ENCODE data around the gene GPAT2.
"Not testable (repeated sequence)": the region's sequence is repeated elsewhere in the genome, so short reads cannot be mapped to it uniquely, and the experiment has no call there.

Gene GPAT2

GRCh38 chr2:96049049-96049916, 14.6 kb upstream of the GPAT2 start:
- H3K27me3 ChIP-seq (ENCODE audit: low read depth, low read length); H3K9me3 ChIP-seq (ENCODE audit: control insufficient read depth in 1 of 2, low read length in 2 of 2); H3K4me1 ChIP-seq (ENCODE audit: control insufficient read depth in 1 of 2, insufficient read depth in 2 of 2, low read length in 2 of 2); H3K36me3 ChIP-seq (ENCODE audit: control insufficient read depth in 1 of 2, insufficient read depth in 2 of 2, low read length in 2 of 2); H3K27ac ChIP-seq (ENCODE audit: low read length); H3K4me3 ChIP-seq (ENCODE audit: low read depth in 1 of 2, low read length in 2 of 2): not testable (repeated sequence)

- H3K36me3 ChIP-seq (ENCODE audit: control insufficient read depth in 1 of 2, insufficient read depth in 2 of 2, low read length in 2 of 2); H3K4me1 ChIP-seq (ENCODE audit: control insufficient read depth in 1 of 2, insufficient read depth in 2 of 2, low read length in 2 of 2); H3K27me3 ChIP-seq (ENCODE audit: low read depth, low read length); H3K4me3 ChIP-seq (ENCODE audit: low read depth in 1 of 2, low read length in 2 of 2); H3K27ac ChIP-seq (ENCODE audit: low read length); H3K9me3 ChIP-seq (ENCODE audit: control insufficient read depth in 1 of 2, low read length in 2 of 2): not testable (repeated sequence)
Measured at GRCh38 chr2:96035554-96035953, 838 bp upstream of the GPAT2 start.

- not testable (repeated sequence) for H3K27me3 ChIP-seq (ENCODE audit: low read depth, low read length); H3K36me3 ChIP-seq (ENCODE audit: control insufficient read depth in 1 of 2, insufficient read depth in 2 of 2, low read length in 2 of 2); H3K4me3 ChIP-seq (ENCODE audit: low read depth in 1 of 2, low read length in 2 of 2); H3K27ac ChIP-seq (ENCODE audit: low read length); H3K4me1 ChIP-seq (ENCODE audit: control insufficient read depth in 1 of 2, insufficient read depth in 2 of 2, low read length in 2 of 2); H3K9me3 ChIP-seq (ENCODE audit: control insufficient read depth in 1 of 2, low read length in 2 of 2)
Measured at GRCh38 chr2:96033997-96034396, 719 bp downstream of the GPAT2 start.

- H3K9me3 ChIP-seq (ENCODE audit: control insufficient read depth in 1 of 2, low read length in 2 of 2); H3K4me1 ChIP-seq (ENCODE audit: control insufficient read depth in 1 of 2, insufficient read depth in 2 of 2, low read length in 2 of 2); H3K27ac ChIP-seq (ENCODE audit: low read length); H3K4me3 ChIP-seq (ENCODE audit: low read depth in 1 of 2, low read length in 2 of 2); H3K36me3 ChIP-seq (ENCODE audit: control insufficient read depth in 1 of 2, insufficient read depth in 2 of 2, low read length in 2 of 2); H3K27me3 ChIP-seq (ENCODE audit: low read depth, low read length): not testable (repeated sequence)
Measured at GRCh38 chr2:96027725-96028325, 6.9 kb downstream of the GPAT2 start.

- not testable (repeated sequence) for H3K27ac ChIP-seq (ENCODE audit: low read length); H3K27me3 ChIP-seq (ENCODE audit: low read depth, low read length)
Measured at GRCh38 chr2:96025755-96026154, 9.0 kb downstream of the GPAT2 start.

GRCh38 chr2:96025194-96025492, 9.6 kb downstream of the GPAT2 start:
- no peaks in the 10 kb centered on the region for H3K36me3 ChIP-seq (ENCODE audit: control insufficient read depth in 1 of 2, insufficient read depth in 2 of 2, low read length in 2 of 2)
- H3K4me3 ChIP-seq (ENCODE audit: low read depth in 1 of 2, low read length in 2 of 2) = no peak overlapping the region
- no peaks in the 10 kb centered on the region for H3K4me1 ChIP-seq (ENCODE audit: control insufficient read depth in 1 of 2, insufficient read depth in 2 of 2, low read length in 2 of 2)
- no peaks in the 10 kb centered on the region for H3K27me3 ChIP-seq (ENCODE audit: low read depth, low read length)
- no peak overlapping the region for H3K27ac ChIP-seq (ENCODE audit: low read length)
- no peaks in the 10 kb centered on the region for H3K9me3 ChIP-seq (ENCODE audit: control insufficient read depth in 1 of 2, low read length in 2 of 2)

More at GRCh38 chr2:96025755-96026154, 9.0 kb downstream of the GPAT2 start:
- H3K36me3 ChIP-seq (ENCODE audit: control insufficient read depth in 1 of 2, insufficient read depth in 2 of 2, low read length in 2 of 2); H3K4me1 ChIP-seq (ENCODE audit: control insufficient read depth in 1 of 2, insufficient read depth in 2 of 2, low read length in 2 of 2); H3K4me3 ChIP-seq (ENCODE audit: low read depth in 1 of 2, low read length in 2 of 2); H3K9me3 ChIP-seq (ENCODE audit: control insufficient read depth in 1 of 2, low read length in 2 of 2): not testable (repeated sequence)

- Histone ChIP-seq H3K27me3 (ENCODE audit: low read depth, low read length) (no peaks in the 10 kb centered on the region), H3K9me3 (ENCODE audit: control insufficient read depth in 1 of 2, low read length in 2 of 2) (no peaks in the 10 kb centered on the region), H3K27ac (ENCODE audit: low read length) (no peak overlapping the region), H3K4me3 (ENCODE audit: low read depth in 1 of 2, low read length in 2 of 2) (no peak overlapping the region), H3K36me3 (ENCODE audit: control insufficient read depth in 1 of 2, insufficient read depth in 2 of 2, low read length in 2 of 2) (no peaks in the 10 kb centered on the region), H3K4me1 (ENCODE audit: control insufficient read depth in 1 of 2, insufficient read depth in 2 of 2, low read length in 2 of 2) (no peaks in the 10 kb centered on the region)
Measured at GRCh38 chr2:96024336-96025193, 10.2 kb downstream of the GPAT2 start.

GRCh38 chr2:96023701-96024100, 11.0 kb downstream of the GPAT2 start:
- not testable (repeated sequence) for H3K4me3 ChIP-seq (ENCODE audit: low read depth in 1 of 2, low read length in 2 of 2); H3K27me3 ChIP-seq (ENCODE audit: low read depth, low read length); H3K9me3 ChIP-seq (ENCODE audit: control insufficient read depth in 1 of 2, low read length in 2 of 2); H3K4me1 ChIP-seq (ENCODE audit: control insufficient read depth in 1 of 2, insufficient read depth in 2 of 2, low read length in 2 of 2); H3K36me3 ChIP-seq (ENCODE audit: control insufficient read depth in 1 of 2, insufficient read depth in 2 of 2, low read length in 2 of 2); H3K27ac ChIP-seq (ENCODE audit: low read length)

- H3K4me3 ChIP-seq (ENCODE audit: low read depth in 1 of 2, low read length in 2 of 2); H3K27ac ChIP-seq (ENCODE audit: low read length); H3K27me3 ChIP-seq (ENCODE audit: low read depth, low read length); H3K9me3 ChIP-seq (ENCODE audit: control insufficient read depth in 1 of 2, low read length in 2 of 2); H3K36me3 ChIP-seq (ENCODE audit: control insufficient read depth in 1 of 2, insufficient read depth in 2 of 2, low read length in 2 of 2); H3K4me1 ChIP-seq (ENCODE audit: control insufficient read depth in 1 of 2, insufficient read depth in 2 of 2, low read length in 2 of 2): not testable (repeated sequence)
Measured at GRCh38 chr2:96022701-96023447, 11.8 kb downstream of the GPAT2 start.

GRCh38 chr2:96022126-96022525, 12.6 kb downstream of the GPAT2 start:
- not testable (repeated sequence) for H3K36me3 ChIP-seq (ENCODE audit: control insufficient read depth in 1 of 2, insufficient read depth in 2 of 2, low read length in 2 of 2); H3K27me3 ChIP-seq (ENCODE audit: low read depth, low read length); H3K4me3 ChIP-seq (ENCODE audit: low read depth in 1 of 2, low read length in 2 of 2); H3K27ac ChIP-seq (ENCODE audit: low read length); H3K4me1 ChIP-seq (ENCODE audit: control insufficient read depth in 1 of 2, insufficient read depth in 2 of 2, low read length in 2 of 2); H3K9me3 ChIP-seq (ENCODE audit: control insufficient read depth in 1 of 2, low read length in 2 of 2)

GRCh38 chr2:96021142-96021541, 13.6 kb downstream of the GPAT2 start:
- not testable (repeated sequence) for H3K27ac ChIP-seq (ENCODE audit: low read length); H3K4me3 ChIP-seq (ENCODE audit: low read depth in 1 of 2, low read length in 2 of 2); H3K4me1 ChIP-seq (ENCODE audit: control insufficient read depth in 1 of 2, insufficient read depth in 2 of 2, low read length in 2 of 2); H3K27me3 ChIP-seq (ENCODE audit: low read depth, low read length); H3K36me3 ChIP-seq (ENCODE audit: control insufficient read depth in 1 of 2, insufficient read depth in 2 of 2, low read length in 2 of 2); H3K9me3 ChIP-seq (ENCODE audit: control insufficient read depth in 1 of 2, low read length in 2 of 2)
